Spleen (tissue), 11 donors: ENCODE results near the gene SH3BP4. TPM values are rescaled to one million over a fixed set of nuclear protein-coding genes. Genes with fewer than 3 reads are reported as not detected.

ENCODE experiments used
- DNase-seq: peaks from one replicate; pipeline ENCODE4 v3.0.0-alpha.2; 2020
- H3K27ac ChIP-seq, 8 donors: fragments of 200-600 bp; sonication (generic) in 7 of 8; 1 replicate in 4 of 8; 2 replicates in 4 of 8; pipeline versions ENCODE4 v1.5.0 to v1.8.0; 2016 to 2021; ENCODE audit warnings: inconsistent platforms in 4 of 8, mild to moderate bottlenecking in 4 of 8, moderate library complexity in 1 of 8
- H3K27me3 ChIP-seq, 7 donors: fragments of 200-600 bp; sonication (generic) in 6 of 7; replicated peaks in 1 of 7; 1 replicate in 4 of 7; 2 replicates in 3 of 7; pipeline versions ENCODE4 v1.5.0 to v1.8.0; 2016 to 2021; ENCODE audit warnings: inconsistent platforms in 3 of 7, mild to moderate bottlenecking in 1 of 7
- H3K36me3 ChIP-seq, 6 donors: fragments of 200-600 bp; sonication (generic) in 5 of 6; 1 replicate in 4 of 6; 2 replicates in 2 of 6; pipeline versions ENCODE4 v1.5.0 to v1.8.0; 2016 to 2021; ENCODE audit warnings: inconsistent platforms in 2 of 6
- H3K4me1 ChIP-seq, 6 donors: fragments of 200-600 bp; sonication (generic) in 5 of 6; 1 replicate in 3 of 6; 2 replicates in 3 of 6; pipeline versions ENCODE4 v1.5.0 to v1.8.0; 2016 to 2021; ENCODE audit warnings: inconsistent platforms in 3 of 6
- H3K4me3 ChIP-seq, 8 donors: fragments of 200-600 bp; sonication (generic) in 7 of 8; 1 replicate in 4 of 8; 2 replicates in 4 of 8; pipeline versions ENCODE4 v1.5.0 to v1.8.0; 2016 to 2021; ENCODE audit warnings: inconsistent platforms in 4 of 8, mild to moderate bottlenecking in 4 of 8, moderate library complexity in 2 of 8
- H3K9me3 ChIP-seq, 8 donors: fragments of 200-600 bp; sonication (generic) in 7 of 8; 1 replicate in 4 of 8; 2 replicates in 4 of 8; pipeline versions ENCODE4 v1.5.0 to v1.8.0; 2016 to 2021; ENCODE audit warnings: inconsistent platforms in 4 of 8
- CTCF ChIP-seq, 11 experiments: fragments of 200-600 bp in 7 of 11; fragments of 450-650 bp in 4 of 11; sonication (generic) in 4 of 11; IDR thresholded peaks in 8 of 11; conservative IDR thresholded peaks in 3 of 11; 1 replicate in 7 of 11; 2 replicates in 4 of 11; pipeline versions ENCODE4 v1.4.0 to v1.8.0; 2016 to 2021; ENCODE audit warnings: antibody characterized with exemption in 11 of 11, inconsistent platforms in 4 of 11, mild to moderate bottlenecking in 1 of 11
- POLR2A ChIP-seq, 3 donors: fragments of 450-650 bp; IDR thresholded peaks; one replicate each; pipeline ENCODE4 v1.5.1; 2017; ENCODE audit warnings: antibody characterized with exemption in 3 of 3, mild to moderate bottlenecking in 1 of 3
- POLR2AphosphoS5 ChIP-seq, 3 donors: sonication (generic); formaldehyde crosslinking; IDR thresholded peaks; one replicate each; pipeline ENCODE4 v1.5.1; 2017; ENCODE audit warnings: antibody characterized with exemption in 3 of 3
- WGBS, 5 donors: extraction: QIAGEN DNeasy Blood & Tissue Kit in 3 of 5; methylation state at CpG; one replicate each; pipeline versions ENCODE4 v1.1.5 to v1.1.7; 2013 to 2018; 5-methylcytosine and 5-hydroxymethylcytosine counted together
- intact Hi-C: fragments of 100-400 bp; cut with DNase I; formaldehyde crosslinking; loops from one replicate; pipeline ENCODE4 v1.15.0; 2023; ENCODE audit warnings: low total_unique reads
- polyA plus RNA-seq, 3 donors: library from polyadenylated mRNA; stranded (reverse); fragments of 200-250 nt; gene quantifications; one replicate each; pipeline ENCODE4 v1.2.1, GENCODE V29; 2013
- total RNA-seq, 7 donors: library from RNA; depleted of rRNA in 3 of 7; stranded (reverse); fragments of >200 nt in 3 of 7; fragmentation: NEBNext Ultra II Directional in 4 of 7; extraction: Animal tissue kit (Norgen Biotek cat#: 25700) in 4 of 7; gene quantifications; one replicate each; pipeline versions ENCODE4 v1.1.0 to v1.2.1, GENCODE V29; 2016 to 2021
- donor health status: healthy with polysubstance abuse.
- donor health status: DM: no; HTN: no; CAD: no; lungs with moderate emphysema.
- donor health status: DM: no; HTN: no; CAD: no.
- donor health status: Bipolar disorder and iron deficiency.
- donor health status: healthy.
- donor health status: DM: no; HTN: no; CAD: no.
- donor health status: DM: yes; HTN: yes; CAD: no.

Gene SH3BP4
- total and polyA plus RNA-seq, 10 donors: 2.3 to 21.0 (median 12.4) TPM

- Histone ChIP-seq H3K36me3 (no peaks in the 10 kb centered on the region), H3K4me1 (no peaks in the 10 kb centered on the region), H3K27me3 (no peaks in the 10 kb centered on the region), H3K4me3 (no peak overlapping the region), H3K27ac (no peak overlapping the region), H3K9me3 (peaks cover 0 to 6% (median 0%) of the 10 kb centered on the region in 8 donors)
- 89 to 94% (median 94%) methylated on average over 8 of the region's 8 CpGs for WGBS, 5 donors
- intact Hi-C loops: no loop called here
- no peak for TF ChIP-seq POLR2AphosphoS5 (IDR thresholded peaks at IDR 0.05)
- DNase-seq: no peak
Measured at GRCh38 chr2:235078914-235079472, 127.2 kb downstream of the SH3BP4 start.

GRCh38 chr2:235080101-235080500 is 128.3 kb downstream of the SH3BP4 start:
- 78 to 92% (median 82%) methylated on average over 2 of the region's 2 CpGs for WGBS, 5 donors
- no peak for TF ChIP-seq POLR2AphosphoS5 (IDR thresholded peaks at IDR 0.05)
- TF ChIP-seq POLR2A (IDR thresholded peaks at IDR 0.05): no peak
- Histone ChIP-seq H3K4me1 (no peaks in the 10 kb centered on the region), H3K36me3 (no peaks in the 10 kb centered on the region), H3K27me3 (no peaks in the 10 kb centered on the region), H3K9me3 (peaks cover 0 to 6% (median 0%) of the 10 kb centered on the region in 8 donors), H3K4me3 (no peak overlapping the region), H3K27ac (no peak overlapping the region)
- intact Hi-C loops: no loop called here
- DNase-seq: no peak

- H3K4me3 ChIP-seq: no peak overlapping the region
- TF ChIP-seq CTCF (IDR thresholded peaks at IDR 0.05 in 8 of 11, conservative IDR thresholded peaks at IDR 0.05 in 3 of 11): no peak
- H3K36me3 ChIP-seq: no peaks in the 10 kb centered on the region
- intact Hi-C loops: no loop called here
- no peak for DNase-seq
- WGBS, 5 donors: 78 to 88% (median 78%) methylated on average over 8 of the region's 8 CpGs
- no peaks in the 10 kb centered on the region for H3K4me1 ChIP-seq
- no peak overlapping the region for H3K27ac ChIP-seq
- peaks cover 0 to 8% (median 0%) of the 10 kb centered on the region in 7 donors for H3K27me3 ChIP-seq
- peaks cover 0 to 9% (median 0%) of the 10 kb centered on the region in 8 donors for H3K9me3 ChIP-seq
Measured at GRCh38 chr2:235082578-235083338, 130.9 kb downstream of the SH3BP4 start.

GRCh38 chr2:235083822-235084221 is 132.0 kb downstream of the SH3BP4 start:
- H3K4me3 ChIP-seq: no peak overlapping the region
- intact Hi-C loops: no loop called here
- no peak for TF ChIP-seq CTCF (IDR thresholded peaks at IDR 0.05 in 8 of 11, conservative IDR thresholded peaks at IDR 0.05 in 3 of 11)
- no peak for TF ChIP-seq POLR2A (IDR thresholded peaks at IDR 0.05)
- no peak for TF ChIP-seq POLR2AphosphoS5 (IDR thresholded peaks at IDR 0.05)
- no peak for DNase-seq
- peaks cover 0 to 16% (median 0%) of the 10 kb centered on the region in 7 donors for H3K27me3 ChIP-seq
- H3K4me1 ChIP-seq: no peaks in the 10 kb centered on the region
- peaks cover 0 to 9% (median 0%) of the 10 kb centered on the region in 8 donors for H3K9me3 ChIP-seq
- 47 to 88% (median 75%) methylated on average over 3 of the region's 3 CpGs for WGBS, 5 donors
- no peaks in the 10 kb centered on the region for H3K36me3 ChIP-seq
- no peak overlapping the region for H3K27ac ChIP-seq

GRCh38 chr2:235084424-235084823 is 132.6 kb downstream of the SH3BP4 start:
- TF ChIP-seq CTCF (IDR thresholded peaks at IDR 0.05 in 8 of 11, conservative IDR thresholded peaks at IDR 0.05 in 3 of 11) (no peak), POLR2AphosphoS5 (IDR thresholded peaks at IDR 0.05) (no peak), POLR2A (IDR thresholded peaks at IDR 0.05) (no peak)
- H3K27ac ChIP-seq: no peak overlapping the region
- H3K9me3 ChIP-seq: peaks cover 0 to 9% (median 0%) of the 10 kb centered on the region in 8 donors
- H3K4me1 ChIP-seq: no peaks in the 10 kb centered on the region
- no peaks in the 10 kb centered on the region for H3K36me3 ChIP-seq
- no peak for DNase-seq
- WGBS, 5 donors: 75 to 92% (median 90%) methylated on average over 5 of the region's 5 CpGs
- H3K27me3 ChIP-seq: peaks cover 0 to 18% (median 0%) of the 10 kb centered on the region in 7 donors
- H3K4me3 ChIP-seq: no peak overlapping the region
- intact Hi-C loops: no loop called here
